Superior temporal gyrus (tissue), 1 donor: Measurements from ENCODE around the gene SART1.
A peak's percentile ranks its signal among the peaks of the same experiment; 100 is the strongest.
"Not testable (repeated sequence)": the region's sequence is repeated elsewhere in the genome, so short reads cannot be mapped to it uniquely, and the experiment has no call there.

Source experiments
- DNase-seq: peaks from one replicate; pipeline ENCODE4 v3.0.0-alpha.2; 2016; ENCODE audit errors: extremely low spot score

SART1 gene

GRCh38 chr11:66017321-66017720 is 55.8 kb downstream of the SART1 start:
- DNase-seq, result no peak

- DNase-seq, result no peak
Measured at GRCh38 chr11:66020212-66020611, 58.7 kb downstream of the SART1 start.

- DNase-seq, result no peak
Measured at GRCh38 chr11:66020618-66021357, 59.3 kb downstream of the SART1 start.

GRCh38 chr11:66022401-66023185 is 61.1 kb downstream of the SART1 start:
- peak; percentile 67 for DNase-seq

GRCh38 chr11:66023186-66023440 is 61.6 kb downstream of the SART1 start:
- not testable (repeated sequence) for DNase-seq

GRCh38 chr11:66026017-66026529 is 64.5 kb downstream of the SART1 start, which contains the start of gene CATSPER1:
Gene CATSPER1, minus strand, starts transcription at chr11:66026479. Its CDS starts 100 bp downstream, at chr11:66026379.
- no peak for DNase-seq
